B cell (primary cell): ENCODE measurements around the gene ZNF438. TPM values are rescaled to one million over a fixed set of nuclear protein-coding genes. Genes with fewer than 3 reads are reported as not detected.

Source experiments
- ATAC-seq: fragments of 200-7000 bp; cut with Tn5 transposase; one replicate; pipeline ENCODE4 v1.10.0; 2021; ENCODE audit warnings: low read depth, mild to moderate bottlenecking, moderate number of reproducible peaks, moderate library complexity
- CTCF ChIA-PET: fragments of 350-600 bp; sonication (Branson Sonifier 250); formaldehyde crosslinking; loops from one replicate; lab custom pipeline; 2021; ENCODE audit warnings: antibody characterized with exemption, inconsistent platforms; lab: Charles Lee
- POLR2A ChIA-PET: fragments of 350-600 bp; sonication (Branson Sonifier 250); formaldehyde crosslinking; loops from one replicate; lab custom pipeline; 2021; ENCODE audit warnings: antibody characterized with exemption; lab: Charles Lee
- DNase-seq: peaks from one replicate; pipeline ENCODE4 v3.0.0; 2013
- H2AFZ ChIP-seq: 2 replicates; pipeline ENCODE4 v1.6.1; 2012; ENCODE audit warnings: mild to moderate bottlenecking, low read depth, low read length; ENCODE audit not compliant: insufficient read depth, poor library complexity, severe bottlenecking
- H3K27ac ChIP-seq, 2 donors: 1 replicate in 1 of 2; 2 replicates in 1 of 2; pipeline ENCODE4 v1.5.1; 2012 to 2013; ENCODE audit warnings: low read length in 2 of 2, mild to moderate bottlenecking in 2 of 2, moderate library complexity in 1 of 2
- H3K27me3 ChIP-seq, 4 experiments: fragments of 200-600 bp in 1 of 4; sonication (generic) in 1 of 4; replicated peaks in 1 of 4; 1 replicate in 2 of 4; 2 replicates in 2 of 4; pipeline versions ENCODE4 v1.6.1 to v1.7.0; 2013 to 2016; ENCODE audit warnings: low read length in 3 of 4, mild to moderate bottlenecking in 2 of 4, mixed read lengths in 1 of 4, moderate library complexity in 1 of 4; ENCODE audit not compliant: insufficient read depth in 4 of 4, control insufficient read depth in 3 of 4; ENCODE audit errors: control extremely low read depth in 1 of 4
- H3K36me3 ChIP-seq, 2 experiments: replicated peaks in 1 of 2; 1 replicate in 1 of 2; 2 replicates in 1 of 2; pipeline versions ENCODE4 v1.6.1 to v1.7.1; 2013; ENCODE audit warnings: low read length in 1 of 2; ENCODE audit not compliant: insufficient read depth in 2 of 2, control insufficient read depth in 1 of 2; ENCODE audit errors: control extremely low read depth in 1 of 2, extremely low read depth in 1 of 2
- H3K4me1 ChIP-seq, 2 donors: fragments of 200-600 bp in 1 of 2; sonication (generic) in 1 of 2; 1 replicate in 1 of 2; 2 replicates in 1 of 2; pipeline versions ENCODE4 v1.5.1 to v1.6.1; 2013 to 2017; ENCODE audit warnings: low read length in 2 of 2; ENCODE audit not compliant: control insufficient read depth in 2 of 2, insufficient read depth in 2 of 2
- H3K4me2 ChIP-seq: replicated peaks from 2 replicates; pipeline ENCODE3; 2012; ENCODE audit warnings: mild to moderate bottlenecking, low read depth, low read length; ENCODE audit not compliant: poor library complexity, severe bottlenecking
- H3K4me3 ChIP-seq, 5 experiments: fragments of 200-600 bp in 1 of 5; sonication (generic) in 1 of 5; 1 replicate in 3 of 5; 2 replicates in 2 of 5; pipeline versions ENCODE4 v1.5.1 to v1.7.0; 2011 to 2016; ENCODE audit warnings: low read length in 4 of 5, mild to moderate bottlenecking in 4 of 5, low read depth in 2 of 5, control low read depth in 1 of 5, moderate library complexity in 1 of 5; ENCODE audit not compliant: insufficient read depth in 1 of 5; ENCODE audit errors: control extremely low read depth in 1 of 5, extremely low read depth in 1 of 5
- H3K79me2 ChIP-seq: fragments of 200-600 bp; sonication (generic); one replicate; pipeline ENCODE4 v1.6.0; 2016; ENCODE audit warnings: low read length; ENCODE audit not compliant: control insufficient read depth, insufficient read depth
- H3K9ac ChIP-seq: fragments of 200-600 bp; sonication (generic); 2 replicates; pipeline ENCODE4 v1.6.1; 2017; ENCODE audit warnings: mild to moderate bottlenecking, low read length, moderate library complexity
- H3K9me3 ChIP-seq, 3 donors: one replicate each; pipeline versions ENCODE4 v1.6.1 to v1.7.1; 2013; ENCODE audit warnings: low read length in 2 of 3; ENCODE audit not compliant: control insufficient read depth in 2 of 3, insufficient read depth in 1 of 3; ENCODE audit errors: control extremely low read depth in 1 of 3
- H4K20me1 ChIP-seq: 2 replicates; pipeline ENCODE4 v1.6.0; 2012; ENCODE audit warnings: mild to moderate bottlenecking, low read length; ENCODE audit not compliant: insufficient read depth, control insufficient read depth, poor library complexity, severe bottlenecking
- H3K27ac Mint-ChIP-seq: one replicate; pipeline ENCODE4 v1.8.0; 2021; ENCODE audit warnings: mixed read lengths
- H3K27me3 Mint-ChIP-seq: one replicate; pipeline ENCODE4 v1.8.0; 2021; ENCODE audit warnings: mixed read lengths
- H3K4me1 Mint-ChIP-seq: one replicate; pipeline ENCODE4 v1.8.0; 2021; ENCODE audit warnings: mixed read lengths
- H3K4me3 Mint-ChIP-seq: one replicate; pipeline ENCODE4 v1.8.0; 2021; ENCODE audit warnings: mixed read lengths
- H3K9me3 Mint-ChIP-seq: one replicate; pipeline ENCODE4 v1.8.0; 2022; ENCODE audit warnings: mixed read lengths; ENCODE audit not compliant: insufficient read depth
- CTCF ChIP-seq: fragments of 200-600 bp; IDR thresholded peaks from one replicate; pipeline ENCODE4 v1.8.0; 2022; ENCODE audit warnings: antibody characterized with exemption, mild to moderate bottlenecking
- EZH2 ChIP-seq: IDR thresholded peaks from 2 replicates; pipeline ENCODE4 v1.6.1; 2012; ENCODE audit warnings: borderline replicate concordance, low read depth, mild to moderate bottlenecking, moderate library complexity, low read length; ENCODE audit not compliant: insufficient read depth, poor library complexity, severe bottlenecking
- WGBS: methylation state at CpG from one replicate; pipeline ENCODE4 v1.1.5; 2013; ENCODE audit warnings: missing lambda C conversion rate; ENCODE audit not compliant: insufficient coverage; 5-methylcytosine and 5-hydroxymethylcytosine counted together
- intact Hi-C: fragments of 100-400 bp; cut with micrococcal nuclease; formaldehyde crosslinking; loops from one replicate; pipeline ENCODE4 v1.10.0; 2022
- polyA plus RNA-seq: library from polyadenylated mRNA; depleted of rRNA; stranded (reverse); fragments of >200 nt; gene quantifications from 2 replicates; pipeline ENCODE4 v1.2.3, GENCODE V29; 2012
- total RNA-seq, 2 donors: library from RNA; stranded (reverse); fragments of 120-200 nt in 1 of 2; gene quantifications; 1 replicate in 1 of 2; 2 replicates in 1 of 2; pipeline versions ENCODE4 v1.2.3 to v1.2.4, GENCODE V29; 2013 to 2022

The ZNF438 gene
- total and polyA plus RNA-seq, 2 donors (not counting 1 experiment from before 2014, with no cell fraction given), result 2.0 to 3.7 TPM

- 95% methylated on average over 2 of the region's 2 CpGs for WGBS
- Mint-ChIP-seq H3K4me1 (no peaks in the 10 kb centered on the region), H3K9me3 (no peaks in the 10 kb centered on the region), H3K27ac (no peak overlapping the region), H3K27me3 (peaks cover 14% of the 10 kb centered on the region), H3K4me3 (no peak overlapping the region)
- TF ChIP-seq EZH2 (no peak), CTCF (no peak)
- H3K4me1 ChIP-seq, result no peaks in the 10 kb centered on the region
- intact Hi-C loops, result no loop called here
- no peak for DNase-seq
- ATAC-seq, result no peak
- CTCF ChIA-PET, result no interaction called here
- no peak overlapping the region for H3K27ac ChIP-seq
- no peak overlapping the region for H3K4me2 ChIP-seq
- H3K9me3 ChIP-seq, result no peaks in the 10 kb centered on the region
- no peaks in the 10 kb centered on the region for H3K79me2 ChIP-seq
- H4K20me1 ChIP-seq, result no peaks in the 10 kb centered on the region
- POLR2A ChIA-PET, result no interaction called here
- no peak overlapping the region for H3K9ac ChIP-seq
- no peaks in the 10 kb centered on the region for H3K27me3 ChIP-seq
- no peaks in the 10 kb centered on the region for H3K36me3 ChIP-seq
- H3K4me3 ChIP-seq, result no peak overlapping the region
- no peak overlapping the region for H2AFZ ChIP-seq
These were observed 208.0 kb downstream of the ZNF438 start for GRCh38 chr10:30823651-30824050.

GRCh38 chr10:30822693-30823465 lies 208.8 kb downstream of the ZNF438 start:
- Histone ChIP-seq H3K4me3 (no peak overlapping the region), H3K4me2 (no peak overlapping the region), H4K20me1 (no peaks in the 10 kb centered on the region), H3K27me3 (no peaks in the 10 kb centered on the region), H2AFZ (no peak overlapping the region), H3K9me3 (peaks cover 0 to 4% (median 0%) of the 10 kb centered on the region in 3 donors), H3K9ac (no peak overlapping the region), H3K79me2 (no peaks in the 10 kb centered on the region), H3K36me3 (no peaks in the 10 kb centered on the region), H3K27ac (no peak overlapping the region), H3K4me1 (no peaks in the 10 kb centered on the region)
- H3K27me3 Mint-ChIP-seq, result peaks cover 14% of the 10 kb centered on the region
- no peaks in the 10 kb centered on the region for H3K4me1 Mint-ChIP-seq
- no peaks in the 10 kb centered on the region for H3K9me3 Mint-ChIP-seq
- ATAC-seq (no peak), DNase-seq (no peak)
- H3K27ac Mint-ChIP-seq, result no peak overlapping the region
- H3K4me3 Mint-ChIP-seq, result no peak overlapping the region
- intact Hi-C loops, result no loop called here
- 93% methylated on average over 7 of the region's 10 CpGs for WGBS
- TF ChIP-seq CTCF (no peak), EZH2 (no peak)
- CTCF ChIA-PET, result no interaction called here
- POLR2A ChIA-PET, result no interaction called here
